AG20443 (cell line): ENCODE data around the gene PIK3R5.

Experiments
- DNase-seq: peaks from one replicate; pipeline ENCODE4 v3.0.0; 2012; ENCODE audit warnings: low spot score, mixed read lengths

Gene PIK3R5

GRCh38 chr17:8924595-8924994, 40.9 kb downstream of the PIK3R5 start:
- DNase-seq, result no peak

- no peak for DNase-seq
Observed at GRCh38 chr17:8923762-8924161, 41.7 kb downstream of the PIK3R5 start.

- no peak for DNase-seq
Observed at GRCh38 chr17:8922928-8923327, 42.6 kb downstream of the PIK3R5 start.

GRCh38 chr17:8922451-8922850, 43.1 kb downstream of the PIK3R5 start:
- DNase-seq, result peak; percentile 87

- DNase-seq, result no peak
Observed at GRCh38 chr17:8921147-8921546, 44.4 kb downstream of the PIK3R5 start.

- DNase-seq, result no peak
Observed at GRCh38 chr17:8918807-8919465, 46.6 kb downstream of the PIK3R5 start.

- no peak for DNase-seq
Observed at GRCh38 chr17:8916466-8916865, 49.0 kb downstream of the PIK3R5 start.

GRCh38 chr17:8914554-8914953, 51.0 kb downstream of the PIK3R5 start:
- no peak for DNase-seq

GRCh38 chr17:8913879-8914278, 51.6 kb downstream of the PIK3R5 start:
- DNase-seq, result no peak

- no peak for DNase-seq
Observed at GRCh38 chr17:8913091-8913490, 52.4 kb downstream of the PIK3R5 start.

- no peak for DNase-seq
Observed at GRCh38 chr17:8912084-8912981, 53.2 kb downstream of the PIK3R5 start.

- DNase-seq, result no peak
Observed at GRCh38 chr17:8910969-8911604, 54.4 kb downstream of the PIK3R5 start.

GRCh38 chr17:8909586-8910270, 55.8 kb downstream of the PIK3R5 start:
- DNase-seq, result no peak

- DNase-seq, result no peak
Observed at GRCh38 chr17:8905331-8905730, 60.2 kb downstream of the PIK3R5 start.

GRCh38 chr17:8904686-8905085, 60.8 kb downstream of the PIK3R5 start:
- DNase-seq, result no peak

- DNase-seq, result no peak
Observed at GRCh38 chr17:8904201-8904600, 61.3 kb downstream of the PIK3R5 start.

- no peak for DNase-seq
Observed at GRCh38 chr17:8900626-8901585, 64.6 kb downstream of the PIK3R5 start.

GRCh38 chr17:8900207-8900606, 65.3 kb downstream of the PIK3R5 start:
- DNase-seq, result no peak

GRCh38 chr17:8898636-8899035, 66.9 kb downstream of the PIK3R5 start:
- DNase-seq, result no peak

GRCh38 chr17:8898126-8898525, 67.4 kb downstream of the PIK3R5 start:
- DNase-seq, result no peak
